DMS53 treated with DMSO at 0.1 percent for 48 hours (cell line): Measurements from ENCODE around the gene CAV2.
"Not testable (repeated sequence)": the region's sequence is repeated elsewhere in the genome, so short reads cannot be mapped to it uniquely, and the experiment has no call there.

Experiments
- DNase-seq: peaks from one replicate; lab custom pipeline; 2025; ENCODE audit not compliant: unreplicated experiment; lab: John Stamatoyannopoulos, UW

CAV2 gene

GRCh38 chr7:116499168-116500077, at the start of gene CAV2:
CAV2 (plus strand) TSS chr7:116499738; CDS start chr7:116499782, 44 bp downstream.
- DNase-seq = peak; percentile 70

DNA sequence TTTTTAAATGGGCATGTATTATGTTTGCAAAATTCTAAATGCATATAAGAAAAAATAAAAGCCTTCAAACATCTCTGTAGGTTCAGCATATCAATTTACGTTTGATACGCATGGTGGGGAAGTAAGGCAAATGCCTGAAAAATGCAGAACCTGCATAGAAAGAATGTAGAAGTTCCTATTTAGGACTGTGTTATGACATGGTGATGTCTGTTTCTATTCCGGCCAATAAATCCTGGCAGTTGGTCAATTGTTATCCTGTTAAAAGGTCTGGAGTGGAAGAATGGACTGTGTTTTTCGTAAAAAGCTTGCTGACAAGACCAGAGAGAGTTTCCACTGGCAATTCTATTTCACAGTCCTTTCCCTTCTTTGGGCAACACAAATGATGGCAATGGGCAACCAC, 49.6 kb upstream of the CAV2 start:
- DNase-seq = no peak

DNA sequence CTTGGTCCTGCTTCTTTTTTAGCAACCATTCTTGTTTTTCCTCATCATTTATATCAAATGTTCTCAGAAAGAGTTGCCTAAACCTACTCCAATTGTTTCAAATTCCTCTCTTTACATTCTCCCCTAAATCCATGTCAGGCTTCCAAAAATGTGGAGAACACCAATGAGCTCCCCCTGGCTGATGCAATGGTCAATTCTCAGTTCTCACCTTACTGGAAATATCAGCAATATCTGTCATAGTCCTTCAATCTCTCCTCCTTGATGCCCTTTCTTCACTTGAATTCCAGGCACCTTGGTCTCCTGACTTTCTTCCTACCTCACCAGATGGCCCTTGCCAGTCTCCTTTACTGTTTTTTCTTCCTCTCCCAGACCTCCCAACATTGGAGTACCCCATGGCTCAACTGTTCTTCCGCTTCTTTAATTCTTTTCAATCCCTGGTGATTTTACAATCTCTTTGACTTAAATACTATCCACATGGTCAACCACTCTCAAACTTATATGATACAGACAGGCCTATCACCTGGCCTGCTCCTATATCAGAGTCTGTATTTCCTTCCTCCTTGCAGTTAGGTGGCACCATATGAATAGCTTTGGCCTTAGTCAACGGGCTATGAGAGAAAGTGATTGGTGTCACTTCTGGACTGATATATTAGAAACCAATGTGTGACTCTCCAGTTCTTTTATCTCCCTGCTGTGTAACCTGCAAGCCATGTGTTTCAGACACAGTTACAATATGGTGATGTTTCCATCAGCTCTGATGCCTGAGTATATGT, 47.4 kb upstream of the CAV2 start:
- DNase-seq = no peak

DNA sequence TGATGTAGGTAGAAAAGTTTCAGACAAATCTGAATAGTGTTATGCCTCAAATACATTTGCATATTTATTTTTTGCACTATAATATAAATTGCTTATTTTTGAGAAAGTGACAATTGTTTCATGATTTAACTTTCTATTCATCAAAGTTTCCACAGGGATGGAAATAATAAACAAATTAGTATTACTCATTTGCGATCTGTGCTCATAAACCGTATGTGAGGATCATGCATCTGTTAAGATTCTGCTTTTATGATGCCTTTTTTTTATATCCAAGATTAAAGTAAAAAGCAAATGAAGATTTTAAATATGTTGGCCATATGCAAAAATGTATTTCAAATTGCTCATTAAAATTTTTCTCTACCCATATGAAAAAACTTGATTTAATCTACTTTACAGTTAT, 45.2 kb upstream of the CAV2 start:
- DNase-seq = no peak

DNA sequence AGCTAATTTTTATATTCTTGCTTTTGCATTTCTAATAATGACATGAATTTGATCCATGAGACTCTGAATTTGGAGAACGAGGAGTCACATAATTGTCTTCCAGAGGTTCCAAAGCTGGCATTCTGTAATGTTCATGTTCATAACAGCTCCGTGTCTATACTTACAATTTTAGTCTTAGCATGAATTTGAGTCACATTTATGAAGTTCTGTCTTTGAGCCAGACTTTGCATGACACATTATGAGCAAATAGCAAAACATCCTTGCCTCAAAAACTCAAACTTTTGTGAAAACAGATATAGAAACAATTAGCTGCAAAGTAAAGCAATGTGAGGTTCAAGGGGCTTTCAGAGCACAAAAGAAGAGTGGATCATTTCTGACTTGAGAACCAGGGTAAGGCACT, 44.5 kb upstream of the CAV2 start:
- DNase-seq = no peak

- DNase-seq = no peak
These were observed 44.0 kb upstream of the CAV2 start for GRCh38 chr7:116455499-116455898.

- DNase-seq = no peak
These were observed 38.0 kb upstream of the CAV2 start for GRCh38 chr7:116461500-116461899.

GRCh38 chr7:116463956-116464355, 35.6 kb upstream of the CAV2 start:
- no peak for DNase-seq

DNA sequence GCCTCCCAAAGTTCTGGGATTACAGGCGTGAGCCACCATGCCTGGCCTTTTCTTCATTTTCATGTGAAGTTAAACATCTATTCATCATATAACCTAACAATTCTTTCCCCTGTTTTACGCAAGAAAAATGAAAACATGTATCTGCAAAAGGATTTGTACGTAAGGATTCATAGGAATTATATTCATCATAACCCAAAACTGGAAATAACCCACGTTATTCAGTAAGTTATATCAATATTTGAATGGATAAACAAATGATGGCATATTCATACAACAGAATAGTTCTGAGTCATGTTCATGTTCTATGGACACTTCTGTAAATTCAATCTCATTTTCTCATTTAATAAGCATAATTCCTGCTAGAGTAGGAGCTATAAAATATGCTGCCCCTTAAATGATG, 35.2 kb upstream of the CAV2 start:
- no peak for DNase-seq

- no peak for DNase-seq
These were observed 34.4 kb upstream of the CAV2 start for GRCh38 chr7:116465125-116465524.

DNA sequence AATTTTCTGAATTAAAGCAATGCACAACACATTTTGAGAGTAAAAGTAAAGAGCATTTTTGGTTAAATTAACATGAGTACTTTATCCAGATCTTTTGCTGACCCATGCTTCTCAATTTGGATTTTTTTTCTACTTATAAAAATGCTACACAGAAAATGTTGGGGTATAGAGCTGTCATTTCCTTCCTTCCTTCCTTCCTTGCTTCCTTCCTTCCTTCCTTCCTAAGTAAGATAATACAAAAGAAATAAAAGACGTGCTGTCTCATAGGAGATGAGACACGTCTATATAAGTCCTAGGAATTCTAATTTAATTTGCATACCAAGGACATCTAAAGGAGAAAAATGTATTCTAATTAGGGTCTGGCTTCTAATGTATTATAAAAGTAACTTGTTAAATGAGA, 31.0 kb upstream of the CAV2 start:
- no peak for DNase-seq

- no peak for DNase-seq
These were observed 21.9 kb upstream of the CAV2 start for GRCh38 chr7:116477625-116478024.

DNA sequence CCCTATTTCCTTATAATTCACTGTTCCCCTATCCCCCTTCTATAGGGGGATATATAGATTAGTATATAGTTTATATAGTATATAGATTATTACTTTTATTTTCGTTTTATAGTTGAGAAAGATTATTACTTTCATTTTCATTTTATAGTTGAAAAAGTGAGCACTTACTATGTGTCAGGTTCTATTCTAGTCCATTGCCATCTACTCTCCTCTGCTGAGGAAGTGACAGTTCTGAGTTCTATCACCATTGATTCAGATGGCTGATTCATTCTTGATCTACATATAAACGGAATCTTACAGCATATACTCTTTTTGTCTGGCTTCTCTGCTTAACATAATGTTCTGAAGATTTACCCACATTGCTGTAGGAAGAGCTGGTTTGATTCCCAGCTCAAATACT, 20.7 kb upstream of the CAV2 start:
- DNase-seq = no peak

- DNase-seq = no peak
These were observed 16.1 kb upstream of the CAV2 start for GRCh38 chr7:116483271-116483942.

DNA sequence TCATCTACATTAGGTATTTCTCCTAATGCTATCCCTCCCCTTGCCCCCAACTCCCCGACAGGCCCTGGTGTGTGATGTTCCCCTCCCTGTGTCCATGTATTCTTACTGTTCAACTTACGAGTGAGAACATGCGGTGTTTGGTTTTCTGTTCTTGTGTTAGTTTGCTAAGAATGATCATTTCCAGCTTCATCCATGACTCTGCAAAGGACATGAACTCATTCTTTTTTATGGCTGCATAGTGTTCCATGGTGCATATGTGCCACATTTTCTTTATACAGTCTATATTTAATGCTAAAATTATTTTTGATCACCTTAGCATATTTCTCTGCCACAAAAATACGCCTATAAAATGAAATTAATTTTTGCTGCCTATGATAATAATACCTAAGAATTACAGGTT, 15.1 kb upstream of the CAV2 start:
- DNase-seq = not testable (repeated sequence)

GRCh38 chr7:116487907-116488521, 11.5 kb upstream of the CAV2 start:
- no peak for DNase-seq

- no peak for DNase-seq
These were observed 9.2 kb upstream of the CAV2 start for GRCh38 chr7:116490351-116490750.

GRCh38 chr7:116491887-116492653, 7.5 kb upstream of the CAV2 start:
- DNase-seq = no peak

DNA sequence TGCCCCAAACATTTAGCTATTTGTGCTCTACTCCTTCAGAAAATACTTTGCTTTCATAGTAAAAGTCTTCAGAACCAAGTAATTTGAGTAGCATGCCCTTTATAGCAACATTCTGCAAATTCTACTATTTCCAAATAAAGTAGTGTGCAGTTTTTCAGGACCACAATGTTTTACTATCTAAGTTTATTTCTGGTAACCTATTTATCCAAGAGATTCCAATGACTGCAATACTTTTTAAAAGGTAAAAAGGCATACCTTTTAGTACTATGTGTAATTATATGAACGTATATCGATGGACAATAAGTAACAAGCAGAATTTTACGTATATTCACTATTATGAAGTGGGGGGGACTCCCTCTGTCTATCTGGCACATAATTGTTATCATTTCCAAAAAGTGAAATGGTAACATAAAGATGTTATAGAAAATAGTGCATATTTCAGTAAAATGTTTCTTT, 6.9 kb upstream of the CAV2 start:
- DNase-seq = no peak

DNA sequence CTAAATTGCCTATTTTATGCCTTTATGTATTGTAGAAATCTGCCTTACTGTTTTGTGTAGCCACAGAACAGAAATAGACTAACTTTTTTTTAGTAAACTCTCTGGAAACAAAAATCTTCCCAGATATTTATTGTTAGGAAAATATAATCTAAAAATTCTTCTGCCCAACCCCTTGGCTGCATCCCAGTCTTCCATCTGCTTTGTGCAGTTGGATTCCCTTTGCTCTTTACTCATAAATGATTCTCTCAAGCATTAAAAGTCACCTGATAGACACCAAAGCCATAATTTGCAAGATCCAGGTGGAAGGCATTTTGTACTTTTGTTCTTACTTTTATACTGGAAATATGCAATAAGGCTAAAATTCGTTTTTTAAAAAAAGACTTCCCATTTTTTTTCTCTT, 6.1 kb upstream of the CAV2 start:
- no peak for DNase-seq
